Parathyroid adenoma (tissue), 2 donors: ENCODE results near the gene B3GAT1.

ENCODE experiments used
- H2AFZ ChIP-seq: fragments of 300-600 bp; sonication (generic); one replicate; pipeline ENCODE4 v1.7.0; 2017; ENCODE audit warnings: antibody characterized with exemption, mild to moderate bottlenecking
- H3K27ac ChIP-seq: fragments of 300-600 bp; sonication (generic); one replicate; pipeline ENCODE4 v1.7.0; 2017
- H3K27me3 ChIP-seq: fragments of 300-600 bp; sonication (generic); one replicate; pipeline ENCODE4 v1.7.0; 2017; ENCODE audit warnings: low read length; ENCODE audit not compliant: control insufficient read depth, insufficient read depth
- H3K36me3 ChIP-seq: fragments of 300-600 bp; sonication (generic); one replicate; pipeline ENCODE4 v1.7.0; 2017; ENCODE audit warnings: low read length; ENCODE audit not compliant: control insufficient read depth, insufficient read depth
- H3K4me1 ChIP-seq: fragments of 300-600 bp; sonication (generic); one replicate; pipeline ENCODE4 v1.7.0; 2017; ENCODE audit warnings: control low read depth
- H3K4me2 ChIP-seq: fragments of 300-600 bp; sonication (generic); one replicate; pipeline ENCODE4 v1.7.0; 2017; ENCODE audit warnings: low read length
- H3K4me3 ChIP-seq: fragments of 300-600 bp; sonication (generic); one replicate; pipeline ENCODE4 v1.7.0; 2017; ENCODE audit warnings: low read depth, low read length
- H3K79me2 ChIP-seq: fragments of 300-600 bp; sonication (generic); one replicate; pipeline ENCODE4 v1.7.0; 2017; ENCODE audit warnings: control low read depth
- H3K9ac ChIP-seq: fragments of 300-600 bp; sonication (generic); one replicate; pipeline ENCODE4 v1.7.0; 2017; ENCODE audit warnings: mild to moderate bottlenecking
- H3K9me3 ChIP-seq: fragments of 300-600 bp; sonication (generic); one replicate; pipeline ENCODE4 v1.7.0; 2017; ENCODE audit warnings: low read length; ENCODE audit not compliant: control insufficient read depth
- CTCF ChIP-seq: fragments of 300-600 bp; sonication (generic); IDR thresholded peaks from one replicate; pipeline ENCODE4 v1.7.0; 2017; ENCODE audit warnings: antibody characterized with exemption, mild to moderate bottlenecking
- donor health status: primary hyperparathyroidism.

Gene B3GAT1

GRCh38 chr11:134349109-134349801, 62.8 kb downstream of the B3GAT1 start:
- no peaks in the 10 kb centered on the region for H3K79me2 ChIP-seq

DNA sequence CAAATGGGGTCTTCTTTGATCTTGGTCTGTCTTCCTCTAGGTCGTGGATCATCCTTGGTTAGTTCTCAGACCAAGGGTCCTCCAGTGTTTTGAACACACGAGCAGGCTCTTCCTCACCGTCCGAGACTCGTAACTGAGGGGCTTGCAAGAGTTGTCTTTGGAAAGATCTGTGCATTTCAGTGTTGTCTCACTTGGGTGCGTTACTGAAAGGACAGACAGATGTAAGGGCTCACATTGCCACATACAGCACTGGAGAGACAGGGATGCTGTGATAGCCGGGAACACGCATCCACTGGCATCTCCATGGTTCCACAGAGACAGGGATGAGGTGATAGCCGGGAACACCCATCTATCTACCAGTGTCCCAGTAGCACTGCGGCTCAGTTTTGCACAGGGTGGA, 64.6 kb downstream of the B3GAT1 start:
- no peaks in the 10 kb centered on the region for H3K36me3 ChIP-seq
- H3K4me2 ChIP-seq = no peak overlapping the region
- TF ChIP-seq CTCF = no peak
- H3K27me3 ChIP-seq = no peaks in the 10 kb centered on the region
- H3K4me1 ChIP-seq = no peaks in the 10 kb centered on the region
- H3K9ac ChIP-seq = no peak overlapping the region
- H3K79me2 ChIP-seq = no peaks in the 10 kb centered on the region
- no peaks in the 10 kb centered on the region for H3K9me3 ChIP-seq
- no peak overlapping the region for H3K4me3 ChIP-seq
- H2AFZ ChIP-seq = no peak overlapping the region
- no peak overlapping the region for H3K27ac ChIP-seq

More at GRCh38 chr11:134349109-134349801, 62.8 kb downstream of the B3GAT1 start:
- no peaks in the 10 kb centered on the region for H3K4me1 ChIP-seq
- H3K27me3 ChIP-seq = no peaks in the 10 kb centered on the region
- H2AFZ ChIP-seq = no peak overlapping the region
- no peak overlapping the region for H3K4me2 ChIP-seq
- no peaks in the 10 kb centered on the region for H3K9me3 ChIP-seq
- no peak overlapping the region for H3K4me3 ChIP-seq
- H3K9ac ChIP-seq = no peak overlapping the region
- TF ChIP-seq CTCF = no peak
- no peak overlapping the region for H3K27ac ChIP-seq
- no peaks in the 10 kb centered on the region for H3K36me3 ChIP-seq

DNA sequence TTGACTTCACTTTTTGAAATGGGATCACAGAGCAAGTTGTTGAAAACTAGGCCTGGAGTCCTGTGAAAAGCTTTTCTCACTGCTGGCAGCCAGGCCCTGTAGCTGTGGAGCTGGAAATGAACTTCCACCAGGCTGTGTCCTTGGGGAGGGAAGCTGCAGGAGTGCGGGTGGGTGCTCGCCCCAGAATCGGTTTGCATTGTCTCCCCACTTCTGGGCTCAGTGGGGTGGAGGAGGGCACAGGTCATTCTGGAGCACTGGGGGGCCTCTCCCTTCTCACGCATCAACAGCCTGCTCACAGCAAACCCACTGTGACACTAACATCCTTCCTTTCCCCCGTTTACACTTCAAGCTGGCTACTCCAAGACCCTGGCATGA, 65.1 kb downstream of the B3GAT1 start:
- H3K79me2 ChIP-seq = no peaks in the 10 kb centered on the region
- no peak overlapping the region for H2AFZ ChIP-seq
- H3K36me3 ChIP-seq = no peaks in the 10 kb centered on the region
- H3K27me3 ChIP-seq = no peaks in the 10 kb centered on the region
- H3K27ac ChIP-seq = no peak overlapping the region
- no peak overlapping the region for H3K4me3 ChIP-seq
- no peak for TF ChIP-seq CTCF
- no peaks in the 10 kb centered on the region for H3K9me3 ChIP-seq
- H3K4me2 ChIP-seq = no peak overlapping the region
- H3K4me1 ChIP-seq = no peaks in the 10 kb centered on the region
- no peak overlapping the region for H3K9ac ChIP-seq

DNA sequence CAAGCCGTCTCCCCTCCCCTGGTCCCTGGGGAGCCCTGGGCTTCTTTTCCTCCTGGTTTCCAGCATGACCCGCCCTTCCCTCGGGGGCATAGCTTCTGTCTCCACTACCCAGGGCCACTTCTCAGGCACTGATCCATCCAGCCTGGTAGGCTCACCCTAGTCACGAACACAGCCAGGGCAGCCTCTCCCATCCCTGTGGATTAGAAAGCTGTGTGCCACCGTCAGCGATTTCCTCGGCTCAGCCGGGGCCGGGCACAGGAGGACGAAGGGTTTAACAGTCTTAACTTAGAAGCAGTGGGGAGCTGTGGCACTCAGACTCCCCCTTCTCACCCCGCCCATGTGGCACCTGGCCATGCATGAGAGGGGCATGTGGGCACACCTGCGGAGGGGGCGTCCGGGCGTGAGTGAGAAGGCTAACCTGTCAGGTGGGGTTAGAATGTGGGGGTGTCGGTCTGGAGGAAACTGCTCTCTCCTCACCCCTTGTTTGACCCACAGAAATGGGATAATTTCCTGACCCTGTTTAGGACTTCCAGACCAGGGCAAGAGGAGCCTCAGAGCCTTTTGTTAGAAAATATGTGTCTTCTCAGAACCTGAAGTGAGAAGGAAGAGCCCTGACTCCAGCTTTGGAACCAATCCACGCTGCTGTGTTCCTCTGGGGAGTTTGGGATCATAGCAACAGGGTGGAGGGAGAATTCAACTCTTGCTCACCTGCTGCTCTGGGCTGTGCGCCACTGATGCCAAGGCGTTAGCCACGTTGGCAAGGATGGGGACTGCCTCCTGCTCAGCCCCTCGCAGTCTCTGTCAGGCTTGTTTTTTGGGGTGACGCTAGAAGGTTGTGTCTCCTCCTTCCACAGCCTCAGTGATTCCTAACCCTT, 65.7 kb downstream of the B3GAT1 start:
- no peak overlapping the region for H2AFZ ChIP-seq
- no peak overlapping the region for H3K9ac ChIP-seq
- no peaks in the 10 kb centered on the region for H3K9me3 ChIP-seq
- no peak overlapping the region for H3K4me2 ChIP-seq
- no peak overlapping the region for H3K27ac ChIP-seq
- H3K27me3 ChIP-seq = no peaks in the 10 kb centered on the region
- TF ChIP-seq CTCF = no peak
- no peaks in the 10 kb centered on the region for H3K36me3 ChIP-seq
- H3K4me1 ChIP-seq = no peaks in the 10 kb centered on the region
- H3K79me2 ChIP-seq = no peaks in the 10 kb centered on the region
- H3K4me3 ChIP-seq = no peak overlapping the region
